HG02588 (cell line): Measurements from ENCODE around the gene GOLGA8G.
"Not testable (repeated sequence)": the region's sequence is repeated elsewhere in the genome, so short reads cannot be mapped to it uniquely, and the experiment has no call there.

Experiments
- ATAC-seq: cut with Tn5 transposase; IDR thresholded peaks from one replicate; pipeline ENCODE4 v1.9.1; 2021; ENCODE audit warnings: mild to moderate bottlenecking, moderate library complexity; ENCODE audit not compliant: unreplicated experiment

Gene GOLGA8G

GRCh38 chr15:28532954-28533353, at the start of gene GOLGA8G:
Gene GOLGA8G, minus strand, starts transcription at chr15:28532971. Its CDS starts 62 bp downstream, at chr15:28532909.
- not testable (repeated sequence) for ATAC-seq

GRCh38 chr15:28573351-28573750, 40.6 kb upstream of the GOLGA8G start:
- not testable (repeated sequence) for ATAC-seq

GRCh38 chr15:28553268-28553667, 20.5 kb upstream of the GOLGA8G start, which contains the start of gene GOLGA6L25:
Gene GOLGA6L25, plus strand, starts transcription at chr15:28553568. Its CDS starts 61 bp downstream, at chr15:28553629.
- not testable (repeated sequence) for ATAC-seq

- ATAC-seq: not testable (repeated sequence)
Observed at GRCh38 chr15:28515208-28515607, 17.6 kb downstream of the GOLGA8G start.

GRCh38 chr15:28514128-28514527, 18.6 kb downstream of the GOLGA8G start:
- not testable (repeated sequence) for ATAC-seq

- not testable (repeated sequence) for ATAC-seq
Observed at GRCh38 chr15:28508217-28508889, 24.4 kb downstream of the GOLGA8G start.

- not testable (repeated sequence) for ATAC-seq
Observed at GRCh38 chr15:28481340-28481739, 51.4 kb downstream of the GOLGA8G start.
